COLO668 (cell line): ENCODE measurements around the gene LAMB4.

Source experiments
- DNase-seq: peaks from one replicate; lab custom pipeline; 2025; ENCODE audit not compliant: unreplicated experiment; lab: John Stamatoyannopoulos, UW

Gene LAMB4

DNA sequence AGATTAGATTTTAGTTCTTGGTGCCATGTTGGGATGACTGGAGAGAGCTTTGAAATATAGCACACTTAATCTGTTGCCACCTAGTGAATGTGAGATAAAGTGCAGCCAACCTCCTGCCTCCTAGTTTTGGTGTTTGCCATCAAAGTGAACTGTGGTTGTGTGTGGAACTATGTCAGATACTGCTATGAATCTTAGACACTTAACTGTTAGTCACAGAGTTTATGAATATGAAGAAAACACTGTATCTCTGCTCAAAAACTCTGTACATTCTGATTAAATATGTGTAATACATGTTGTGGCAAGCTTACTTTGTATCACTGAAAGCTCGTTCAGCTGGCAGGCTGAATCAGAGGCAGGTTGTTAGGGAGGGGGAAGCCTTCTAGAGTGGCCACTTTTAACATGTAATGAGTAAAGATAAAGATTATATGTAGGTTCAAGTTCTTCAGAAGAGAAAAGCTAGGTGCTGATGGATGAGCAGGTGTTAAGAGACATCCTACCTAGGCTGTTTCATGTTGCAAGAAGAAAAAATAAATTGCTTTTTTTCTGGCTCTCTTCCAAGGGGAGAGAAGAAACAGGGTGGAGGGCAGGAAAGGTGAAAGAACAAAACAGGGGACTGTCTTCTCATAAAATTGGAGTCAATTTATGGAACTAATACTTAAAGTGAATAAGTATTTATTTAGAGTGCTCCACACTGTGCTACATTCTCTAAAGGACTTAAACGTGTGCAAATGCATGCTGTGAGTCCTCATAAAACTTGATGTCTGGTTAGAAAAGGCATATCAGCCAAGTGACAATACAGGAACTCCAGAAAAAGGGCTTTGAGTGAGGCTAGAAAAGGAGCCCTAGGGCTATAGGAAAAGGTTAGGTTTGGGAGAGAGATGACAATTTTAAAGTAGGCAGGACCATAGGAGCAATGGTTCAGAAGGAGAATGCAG lies 113.1 kb downstream of the LAMB4 start:
- no peak for DNase-seq

DNA sequence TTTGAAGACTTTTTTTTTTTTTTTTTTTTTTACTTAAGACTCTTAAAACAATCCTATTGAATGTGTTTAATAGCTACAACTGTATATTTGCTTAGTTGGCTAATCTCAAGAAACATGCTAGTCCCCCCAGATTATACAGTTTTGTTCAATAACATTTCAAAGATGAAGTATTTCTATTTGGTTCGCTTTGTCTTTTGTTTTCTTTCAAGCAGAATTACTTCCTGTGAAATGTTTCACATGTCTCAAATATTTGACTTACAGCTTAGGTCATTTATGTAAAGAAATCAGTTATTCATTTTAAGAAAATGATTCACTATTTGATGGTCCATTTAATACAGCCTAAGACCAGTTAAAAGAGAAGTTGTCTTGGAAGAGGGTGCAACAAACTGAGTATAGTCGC lies 114.4 kb downstream of the LAMB4 start:
- no peak for DNase-seq

DNA sequence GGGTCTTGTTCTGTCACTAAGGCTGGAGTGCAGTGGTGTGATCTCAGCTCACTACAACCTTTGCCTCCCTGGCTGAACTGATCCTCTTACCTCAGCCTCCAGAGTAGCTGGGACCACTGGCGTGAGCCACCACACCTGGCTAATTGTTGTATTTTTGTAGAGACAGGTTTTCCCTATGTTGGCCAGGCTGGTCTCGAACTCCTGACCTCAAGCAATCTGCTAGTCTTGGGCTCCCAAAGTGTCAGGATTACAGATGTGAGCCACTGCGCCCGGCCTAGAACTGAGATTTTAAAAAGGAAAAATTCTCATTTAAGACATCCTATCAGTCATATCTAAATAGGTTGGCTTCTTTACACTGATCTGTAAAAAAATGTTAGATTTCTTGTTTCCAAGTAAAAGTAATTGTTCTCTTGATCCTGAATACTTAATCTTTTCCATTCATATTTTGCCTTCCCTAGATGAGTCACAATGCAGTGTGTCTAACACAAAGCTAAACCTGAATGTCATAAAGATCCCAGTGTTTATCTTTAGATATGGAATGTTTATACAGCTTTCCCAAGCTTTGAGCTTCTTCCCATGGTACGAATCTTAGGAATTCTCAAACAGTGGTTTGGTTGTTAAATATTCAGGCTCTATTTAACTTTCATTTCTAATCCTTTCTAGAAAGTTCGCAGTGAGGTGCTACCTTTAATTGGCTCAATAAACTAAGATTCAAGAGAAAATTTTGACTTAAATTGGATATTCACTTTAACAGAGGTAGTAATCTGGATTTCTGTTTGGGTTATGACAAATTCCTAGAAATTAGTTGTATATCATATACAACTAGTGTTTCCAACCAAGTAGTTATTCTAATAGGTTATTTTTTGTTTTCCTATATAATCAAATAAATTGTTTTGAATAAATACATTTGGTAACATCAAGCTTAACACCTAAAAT lies 115.1 kb downstream of the LAMB4 start:
- DNase-seq: no peak

DNA sequence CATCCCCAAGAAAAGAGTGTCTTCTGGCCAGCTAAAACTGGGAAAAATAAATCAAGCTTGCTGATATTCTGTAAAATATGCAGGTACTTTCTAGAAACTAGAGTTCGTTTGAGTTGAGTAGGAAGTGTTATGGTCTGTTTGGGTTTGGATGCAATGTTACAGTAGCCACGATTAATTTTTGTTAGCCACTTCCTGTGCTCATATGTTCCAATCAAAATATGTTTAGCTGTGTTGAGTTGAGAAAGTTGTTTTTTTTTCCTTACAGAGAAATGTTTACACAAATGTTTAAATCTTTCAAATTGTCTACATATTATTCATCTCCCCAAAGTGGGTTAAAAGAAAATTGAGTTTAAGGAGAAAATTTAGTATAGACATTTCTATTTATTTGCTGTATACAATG lies 115.9 kb downstream of the LAMB4 start:
- no peak for DNase-seq

DNA sequence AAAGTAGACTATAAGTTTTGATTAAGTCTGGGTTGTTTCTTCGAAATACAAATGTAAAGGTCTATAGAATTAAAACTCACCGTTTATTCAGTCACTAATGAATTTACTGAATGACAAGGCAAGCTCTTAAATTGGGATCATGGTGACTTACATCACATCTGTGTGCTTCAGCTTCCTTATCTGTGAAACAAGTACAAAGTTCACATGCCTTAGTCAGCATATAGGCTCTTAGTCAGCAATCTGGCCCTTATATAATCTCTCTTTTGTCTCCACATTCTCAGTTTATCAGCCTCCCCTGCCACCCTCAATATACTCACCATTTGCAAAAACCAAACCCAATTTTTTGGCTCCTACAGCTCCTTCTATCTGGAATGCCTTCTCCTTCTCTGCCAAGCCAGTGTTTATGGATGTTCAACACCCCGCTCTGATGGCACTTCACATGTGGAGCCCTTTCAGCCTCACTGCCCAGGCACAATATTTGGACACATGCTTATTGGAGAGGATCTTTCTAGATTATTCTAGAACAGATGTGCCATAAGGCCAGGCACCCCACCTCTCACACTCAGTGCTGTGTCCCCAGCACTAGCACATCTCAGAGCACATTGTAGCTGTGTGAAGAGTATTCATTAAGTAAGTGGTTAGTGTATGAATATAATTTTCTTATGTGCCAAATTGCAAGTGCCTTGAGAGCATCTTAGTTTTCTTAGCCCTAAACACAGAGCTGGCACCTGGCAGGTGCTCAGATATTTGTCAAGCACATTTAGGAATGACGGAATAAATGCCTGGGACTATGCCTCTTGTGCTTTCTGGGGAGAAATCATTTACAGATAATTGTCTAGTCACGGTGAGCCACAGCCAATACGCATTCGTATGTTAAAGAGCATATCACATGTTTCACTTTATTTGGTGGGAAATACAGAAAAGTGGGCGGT lies 117.4 kb downstream of the LAMB4 start:
- no peak for DNase-seq

DNA sequence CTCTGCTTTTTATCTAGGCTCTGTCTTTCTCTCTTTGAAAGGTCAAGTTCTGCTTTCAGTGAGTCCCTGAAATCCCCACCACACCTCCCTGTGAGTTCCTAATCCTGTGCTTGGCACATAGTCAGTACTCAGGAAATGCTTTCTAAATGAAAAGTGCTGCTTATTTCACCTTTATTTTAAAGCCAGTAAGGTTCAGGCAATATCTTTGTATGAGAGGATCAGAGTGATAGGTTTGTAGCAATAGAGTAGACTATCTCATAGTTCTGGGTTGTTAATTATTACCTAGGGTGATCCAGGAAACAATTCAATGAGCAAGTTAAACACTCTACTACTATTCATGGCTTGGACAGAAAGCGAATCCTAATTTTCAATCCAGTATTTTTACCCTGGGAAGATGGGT lies 119.8 kb downstream of the LAMB4 start:
- DNase-seq: no peak

DNA sequence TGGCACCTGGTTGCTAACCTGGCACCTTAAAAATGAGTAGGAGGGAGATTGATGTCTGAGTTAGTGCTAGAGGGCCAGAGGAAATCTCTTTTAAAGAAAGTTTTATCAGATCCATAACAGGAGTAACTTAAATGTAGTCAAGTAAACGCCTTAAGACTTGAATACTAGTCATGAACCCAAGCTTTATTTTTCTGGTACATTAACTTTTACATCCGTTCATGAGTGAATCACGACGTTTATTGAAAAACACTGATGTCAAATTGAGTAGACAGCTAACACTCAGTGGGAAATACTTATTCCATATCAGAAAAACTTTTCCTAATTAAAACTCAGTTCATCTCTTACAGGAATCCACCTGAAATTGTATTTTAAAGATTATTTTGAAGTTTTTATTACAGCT lies 120.3 kb downstream of the LAMB4 start:
- DNase-seq: no peak

DNA sequence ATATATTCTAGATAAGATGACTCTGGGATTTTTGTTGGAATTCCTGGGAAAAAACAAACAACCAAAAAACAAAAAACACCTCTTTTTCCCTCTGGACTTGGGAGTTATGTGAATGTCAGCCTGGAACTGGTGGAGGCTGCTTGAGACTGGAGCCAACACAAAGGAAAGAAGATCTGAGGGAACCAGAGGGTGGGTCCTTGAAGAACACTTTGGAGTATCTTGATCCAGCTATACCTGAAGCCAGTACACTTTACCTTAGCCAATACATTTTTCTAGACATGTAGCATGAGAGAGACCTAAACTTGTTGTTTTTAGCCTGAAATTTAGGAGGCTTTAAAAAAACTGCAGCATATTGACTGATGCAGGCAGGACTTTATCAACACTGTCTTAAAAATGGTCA lies 121.3 kb downstream of the LAMB4 start:
- DNase-seq: no peak

DNA sequence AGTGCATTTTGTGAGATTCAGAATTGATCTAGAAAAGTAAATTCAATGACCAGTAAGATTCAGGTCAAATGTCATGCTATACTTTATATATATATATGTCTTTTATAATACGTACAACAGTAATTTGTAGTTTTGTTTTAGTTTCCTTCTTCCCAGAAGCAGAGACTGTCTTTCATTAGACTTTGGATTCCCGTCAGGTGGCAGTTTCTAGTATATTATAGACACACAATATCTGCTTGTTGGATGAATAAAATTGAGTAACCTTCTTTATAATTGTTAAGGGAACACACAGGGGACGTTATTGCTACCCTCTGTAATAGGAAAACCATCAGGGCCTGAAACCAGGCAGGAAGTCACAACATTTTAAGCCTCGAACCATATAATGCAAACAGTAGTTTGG lies 121.9 kb downstream of the LAMB4 start:
- DNase-seq: no peak

DNA sequence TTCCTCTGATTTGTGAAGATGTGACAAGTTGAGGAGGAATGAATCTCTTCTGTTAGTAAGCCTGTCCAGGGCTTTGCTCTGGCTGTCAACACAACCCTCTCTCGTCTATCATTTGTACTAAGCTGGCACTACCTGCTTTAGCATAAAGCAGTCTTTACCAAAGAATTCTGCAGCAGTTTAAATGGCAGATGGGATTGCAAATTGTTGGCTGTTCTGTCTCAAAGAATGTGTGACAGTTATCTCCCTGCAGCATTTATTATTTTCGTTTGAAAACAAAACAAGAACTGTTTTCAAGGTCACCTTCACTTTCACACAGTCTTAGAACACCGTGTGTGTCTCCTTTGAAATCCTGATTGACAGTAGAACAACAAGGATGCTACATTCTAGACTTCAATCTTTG lies 122.4 kb downstream of the LAMB4 start:
- no peak for DNase-seq

DNA sequence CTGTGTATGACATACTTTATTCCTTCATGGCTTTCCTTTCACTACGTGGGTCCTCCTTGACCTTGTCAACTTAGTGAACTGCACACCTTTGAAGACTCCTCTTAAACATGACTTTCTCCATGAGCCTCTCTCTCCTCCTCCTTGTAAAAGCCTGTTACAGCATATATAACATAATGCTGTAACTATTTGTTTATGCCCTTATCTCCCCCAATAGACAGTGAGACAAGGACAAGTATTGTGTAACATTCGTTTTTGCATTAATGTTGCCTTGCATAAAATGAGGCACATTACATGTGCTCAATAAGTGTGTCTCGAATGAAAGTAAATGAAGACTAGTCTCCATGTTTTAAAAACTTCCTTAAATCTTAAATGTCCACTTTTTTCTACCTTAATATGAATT lies 122.9 kb downstream of the LAMB4 start:
- DNase-seq: no peak

DNA sequence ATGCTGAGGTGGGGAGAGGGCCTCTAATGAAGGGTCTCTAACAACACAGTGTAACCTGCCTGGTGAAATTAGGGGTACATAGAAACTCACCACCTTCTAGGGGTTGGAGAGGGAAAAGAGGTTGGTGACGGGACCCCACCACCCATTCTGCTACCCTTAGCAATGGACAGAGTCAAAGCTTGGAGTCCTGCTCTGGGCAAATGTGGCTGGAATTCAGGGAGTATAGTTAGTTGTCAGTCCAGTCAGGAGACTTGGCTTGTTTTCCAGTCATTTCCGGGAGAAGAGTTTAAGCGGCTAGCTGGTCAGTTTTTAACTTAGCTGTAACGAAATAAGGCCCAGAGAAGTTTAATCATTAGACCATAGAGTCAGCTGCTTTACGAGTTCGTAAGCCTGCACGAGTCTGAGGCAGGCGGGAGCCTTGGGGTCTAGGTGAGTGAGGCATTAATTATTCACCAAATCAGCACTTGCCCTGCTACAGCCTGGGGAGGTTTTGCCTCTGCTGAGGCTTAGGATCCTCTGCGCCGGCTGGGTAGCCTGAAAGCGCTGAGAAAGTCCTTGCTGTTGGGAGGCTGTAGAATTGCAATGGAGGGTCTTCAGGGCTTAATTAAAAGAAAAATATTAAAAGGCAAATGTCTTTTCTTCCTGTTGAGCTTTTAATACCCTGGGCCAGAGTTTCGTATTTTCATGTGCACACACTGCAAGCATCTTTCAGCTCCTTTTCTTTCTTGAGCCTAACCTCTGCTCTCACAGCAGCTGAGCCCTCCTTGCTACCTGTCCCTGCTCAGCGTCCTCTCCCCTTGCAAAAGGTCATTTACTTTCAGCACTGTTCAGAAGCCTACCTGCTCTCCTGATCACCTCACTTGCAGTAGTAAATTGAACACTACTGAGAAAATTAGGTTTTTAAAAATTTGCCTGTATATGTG lies 125.7 kb downstream of the LAMB4 start:
- no peak for DNase-seq

DNA sequence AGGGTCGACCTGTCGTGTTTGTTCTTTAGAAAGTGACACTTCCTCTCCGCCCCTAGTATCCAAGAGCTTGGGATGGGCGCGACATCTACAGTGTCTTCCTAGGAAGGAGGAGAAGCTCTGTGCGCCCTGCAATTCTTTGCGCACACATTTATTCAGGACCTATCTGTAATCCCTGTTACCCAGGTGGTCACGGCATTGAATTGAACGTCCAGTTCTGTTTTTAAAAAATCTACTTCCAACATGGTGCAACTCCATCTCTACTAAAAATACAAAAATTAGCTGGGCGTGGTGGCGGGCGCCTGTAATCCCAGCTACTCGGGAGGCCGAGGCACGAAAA lies 126.6 kb downstream of the LAMB4 start:
- no peak for DNase-seq

DNA sequence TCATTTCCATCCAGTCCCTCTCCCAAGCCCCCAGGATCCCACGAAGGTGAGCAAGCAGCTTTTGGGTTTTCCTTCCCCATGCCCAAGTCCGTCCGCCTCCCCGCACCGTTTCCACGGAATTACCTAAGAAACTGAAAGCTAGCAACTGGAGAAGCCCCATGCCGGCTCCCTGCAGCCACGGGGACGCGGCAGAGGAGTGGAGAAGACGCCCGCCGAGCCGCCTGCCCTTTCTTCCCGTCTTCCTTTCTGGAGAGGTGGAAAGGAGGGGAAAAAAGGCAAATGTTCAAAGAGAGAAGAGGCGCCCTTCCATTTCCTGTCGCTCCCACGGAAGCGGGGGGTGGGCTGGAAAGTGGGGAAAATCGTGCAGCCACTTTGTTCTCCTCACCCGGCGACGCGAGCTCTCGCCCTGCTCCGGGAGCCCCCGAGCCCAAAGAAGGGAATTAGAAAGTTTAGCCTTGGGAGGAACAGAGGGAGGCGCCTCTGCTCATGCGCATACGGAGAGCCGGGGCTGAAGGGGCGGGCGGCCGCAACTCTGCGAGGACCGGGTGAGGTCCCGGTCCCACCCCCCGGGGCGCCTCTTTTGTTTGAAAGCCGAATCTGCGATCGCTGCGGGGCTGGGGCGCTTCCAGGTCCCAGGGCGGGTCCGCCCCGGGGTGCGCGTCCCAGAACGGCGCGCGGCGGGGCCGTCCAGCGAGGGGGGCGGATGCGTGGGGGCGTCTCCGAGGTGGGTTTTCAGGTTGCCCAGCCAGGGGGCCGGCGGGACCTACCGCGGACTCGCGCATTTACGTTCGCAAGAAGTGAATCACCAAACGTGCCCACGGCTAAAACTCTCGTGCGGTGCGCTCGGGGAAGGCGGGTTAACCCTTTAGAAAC lies 127.2 kb downstream of the LAMB4 start, which contains the start of gene LAMB1:
Gene LAMB1, minus strand, starts transcription at position 436 of the 873 bp plus-strand sequence. Its CDS starts 276 bp downstream, at position 160.
- peak; percentile 52 for DNase-seq

DNA sequence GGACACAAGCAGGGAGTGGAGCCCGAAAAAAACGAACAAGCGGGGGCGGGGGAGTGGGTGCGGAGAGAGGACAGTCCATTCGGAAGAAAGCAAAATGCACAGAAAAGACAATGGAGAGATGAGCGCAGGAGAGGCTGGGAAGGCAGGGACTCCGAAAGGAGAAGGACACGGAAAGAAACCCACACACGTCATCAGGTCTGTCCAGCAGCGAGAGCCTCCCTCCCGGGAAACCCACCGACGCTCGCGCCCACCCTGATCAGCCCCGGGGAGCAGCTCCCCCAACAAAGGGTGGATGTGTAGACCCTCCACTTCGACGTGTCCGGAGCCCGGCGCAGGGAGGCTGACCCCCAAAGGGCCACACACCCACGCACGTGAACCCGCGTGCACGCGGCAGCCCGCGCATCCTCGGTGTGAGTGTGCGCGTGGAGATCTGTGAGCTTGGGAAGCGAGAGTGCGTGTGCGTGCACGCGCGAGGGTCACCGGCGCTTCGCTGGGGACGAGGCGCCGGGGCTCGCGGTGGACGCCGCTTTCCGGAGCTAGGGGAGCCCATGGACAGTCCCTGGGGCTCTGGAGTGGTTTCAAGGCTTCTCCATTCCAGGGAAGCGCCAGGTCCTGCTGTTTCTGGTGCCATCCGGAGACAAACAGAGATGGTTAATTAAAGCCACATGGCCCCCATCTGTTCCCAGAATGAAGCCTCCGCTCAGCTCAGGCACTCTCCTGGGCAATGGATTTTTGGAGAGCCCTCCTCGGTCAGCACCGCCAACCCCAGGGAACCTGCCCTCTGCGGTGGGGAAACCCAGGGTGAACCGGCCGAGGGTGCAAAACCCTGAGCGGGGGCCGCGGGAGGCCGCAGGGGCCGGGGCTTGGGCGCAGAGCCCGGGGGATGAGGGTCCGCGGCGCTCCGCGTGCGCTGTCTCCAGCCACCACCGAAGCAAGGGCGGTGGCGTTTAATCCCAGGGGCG lies 128.1 kb downstream of the LAMB4 start:
- peak; percentile 56 for DNase-seq

DNA sequence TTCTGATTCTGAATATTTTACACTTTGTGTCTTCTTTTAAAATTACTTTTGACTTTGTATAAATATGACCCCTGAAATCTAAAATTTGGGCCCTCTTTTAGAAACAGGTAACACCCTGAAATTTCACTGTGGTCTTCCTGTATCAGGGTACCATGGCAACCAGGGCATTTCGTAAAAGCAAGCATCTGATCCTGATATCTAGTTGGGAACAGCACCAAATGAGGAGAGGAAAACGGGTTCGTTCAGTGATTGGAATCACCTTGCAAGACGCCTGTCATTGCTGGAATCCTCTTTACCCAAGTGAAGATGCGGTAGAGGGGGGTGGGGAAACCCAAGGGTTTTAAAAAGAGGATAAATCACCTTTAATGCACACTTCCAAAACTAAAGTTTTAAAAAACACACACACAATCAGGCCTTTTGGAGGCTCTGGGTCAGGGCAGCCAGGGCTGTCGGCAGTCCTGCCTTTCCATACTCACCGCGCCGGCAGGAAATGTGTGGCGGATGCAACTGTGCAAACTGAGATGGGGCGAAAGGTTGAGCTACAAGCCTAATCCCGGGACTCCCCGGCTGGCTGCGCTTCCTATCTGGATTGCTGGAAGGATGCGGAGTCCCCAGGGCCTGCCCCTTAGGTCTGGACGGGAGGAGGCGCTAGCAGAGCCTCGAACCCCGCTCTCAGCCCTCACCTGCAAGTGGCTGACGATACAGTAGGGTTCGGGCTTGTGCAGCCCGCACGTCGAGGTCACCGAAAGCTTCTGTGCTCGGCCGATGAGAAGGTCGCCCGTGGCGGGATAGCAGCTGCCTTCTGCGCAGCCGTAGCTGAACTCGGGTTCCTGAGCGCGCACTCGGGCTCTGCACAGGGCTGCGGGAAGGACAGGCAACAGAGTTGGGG lies 129.0 kb downstream of the LAMB4 start:
- peak; percentile 47 for DNase-seq
